Fibroblast of gingiva (primary cell): ENCODE results near the gene SALL4.
A peak's percentile ranks its signal among the peaks of the same experiment; 100 is the strongest.
"Not testable (repeated sequence)": the region's sequence is repeated elsewhere in the genome, so short reads cannot be mapped to it uniquely, and the experiment has no call there.

ENCODE experiments used
- DNase-seq: peaks from one replicate; pipeline ENCODE4 v3.0.0-alpha.2; 2011; ENCODE audit warnings: low read depth

SALL4 gene

DNA sequence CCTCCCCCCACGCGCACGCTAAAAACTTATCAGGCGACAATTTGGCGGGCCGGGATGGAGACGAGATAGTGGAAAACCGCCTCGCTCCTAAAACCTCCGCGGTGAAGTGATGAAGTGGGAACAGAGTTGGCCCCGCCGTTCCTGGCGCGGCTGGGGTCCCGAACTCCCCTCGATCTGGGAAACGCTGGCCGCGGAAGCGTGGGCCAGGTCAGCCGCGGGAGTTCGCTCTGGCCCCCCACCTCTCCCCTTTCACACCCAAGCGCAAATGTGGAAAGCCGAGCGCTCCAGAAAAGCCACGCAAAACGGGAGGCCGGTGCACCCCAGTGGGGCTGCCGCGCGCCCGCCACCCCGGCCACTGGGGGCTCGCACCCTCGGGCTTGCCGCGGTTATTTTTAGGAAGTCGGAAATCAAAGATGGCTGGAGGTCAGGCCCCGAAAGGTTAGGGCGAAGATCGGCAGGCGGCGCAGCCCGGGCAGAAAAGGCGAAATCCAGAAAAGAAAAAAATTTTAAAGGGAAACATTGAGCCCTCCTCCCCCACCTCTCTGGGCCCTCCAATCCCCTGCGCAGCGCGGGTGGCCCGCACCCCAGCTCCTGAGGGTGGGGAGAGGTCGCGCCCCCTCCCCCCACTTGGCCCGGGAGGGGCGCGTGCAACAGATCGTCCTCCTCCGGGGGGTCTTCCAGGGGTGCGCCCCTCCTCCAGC, 1.0 kb downstream of the SALL4 start:
- DNase-seq = no peak

DNA sequence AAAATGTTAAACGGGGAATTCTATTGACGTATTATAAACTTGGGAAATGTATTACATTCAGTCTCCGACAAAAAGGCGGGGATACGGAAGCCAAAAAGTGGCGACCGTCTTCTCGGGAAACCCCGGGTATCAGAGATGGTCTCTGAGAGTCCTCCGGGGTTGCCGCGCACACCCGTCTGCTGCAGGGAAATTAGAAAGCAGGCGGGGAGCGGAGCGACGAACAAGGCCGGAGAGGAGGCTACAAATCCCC, 1.5 kb downstream of the SALL4 start:
- no peak for DNase-seq

DNA sequence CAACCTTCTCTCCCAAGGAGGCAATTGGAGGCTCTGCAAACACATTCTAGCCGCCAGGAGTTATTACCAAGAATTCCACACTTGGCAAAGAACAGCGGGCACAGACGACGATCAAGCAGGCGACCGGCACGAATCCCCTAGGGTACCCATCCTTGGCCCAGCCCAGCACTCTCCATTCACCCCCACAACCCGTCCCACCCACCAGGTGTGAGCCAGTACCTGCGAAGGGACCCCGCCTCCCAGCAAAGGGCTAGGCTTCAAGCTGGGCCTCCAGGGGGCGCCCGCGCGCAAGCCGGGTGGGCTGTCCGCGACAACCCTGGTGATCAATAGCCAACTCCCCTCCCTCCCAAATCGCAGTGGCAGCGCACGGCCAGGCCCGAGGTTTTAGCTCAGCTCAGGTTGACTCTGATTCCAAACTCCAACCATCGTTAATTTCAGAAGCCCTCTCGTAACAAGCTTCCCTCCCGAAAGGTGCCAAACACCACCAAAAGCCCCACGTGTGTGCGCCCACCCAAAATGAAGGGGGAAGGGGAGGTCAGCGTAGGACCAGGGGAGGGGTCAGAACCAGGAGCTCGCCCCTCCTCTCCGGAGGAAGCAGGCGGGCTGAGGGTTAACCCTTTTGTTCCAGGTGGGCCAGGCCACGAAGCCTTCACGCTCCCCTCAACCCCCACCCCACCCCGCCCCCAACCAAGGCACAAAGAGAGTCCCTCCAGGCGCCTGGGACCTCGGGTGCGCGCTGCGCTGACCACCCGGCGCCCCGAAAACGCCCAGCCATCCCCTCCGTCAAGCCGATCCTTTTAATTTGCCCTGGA, 2.1 kb downstream of the SALL4 start:
- DNase-seq = no peak

- DNase-seq = no peak
These were observed 2.9 kb downstream of the SALL4 start for GRCh38 chr20:51799401-51799860.

DNA sequence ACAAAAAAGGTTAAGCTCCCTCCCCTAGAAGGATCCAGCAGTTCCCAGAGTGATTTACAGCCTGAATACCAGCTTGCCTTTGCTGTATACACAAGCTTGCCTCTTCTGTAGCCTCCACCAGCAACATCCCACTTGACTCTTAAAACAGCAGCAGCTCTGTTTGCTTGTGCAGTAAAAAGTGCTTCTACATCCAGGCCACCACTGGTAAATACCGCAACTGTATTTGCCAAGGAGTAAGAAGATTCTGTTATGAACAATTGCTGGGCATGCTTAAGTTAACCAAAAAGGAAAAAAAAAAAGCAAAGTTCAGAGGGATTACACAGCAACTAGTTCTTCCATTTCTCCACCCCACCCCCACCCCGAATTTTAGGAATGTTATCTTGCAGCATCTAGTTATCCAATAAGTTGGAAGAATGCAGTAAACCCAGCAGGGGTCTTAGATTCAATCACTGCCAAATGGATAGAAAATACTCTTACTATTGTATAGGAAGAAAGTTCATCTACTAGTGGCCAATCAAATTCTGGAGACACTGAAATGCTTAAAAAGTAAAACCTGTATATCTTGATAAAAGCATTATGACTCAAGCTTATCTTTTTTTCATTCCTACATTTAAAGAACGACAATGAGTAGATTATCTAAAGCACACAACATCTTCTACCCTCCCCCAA, 4.8 kb downstream of the SALL4 start:
- DNase-seq = no peak

DNA sequence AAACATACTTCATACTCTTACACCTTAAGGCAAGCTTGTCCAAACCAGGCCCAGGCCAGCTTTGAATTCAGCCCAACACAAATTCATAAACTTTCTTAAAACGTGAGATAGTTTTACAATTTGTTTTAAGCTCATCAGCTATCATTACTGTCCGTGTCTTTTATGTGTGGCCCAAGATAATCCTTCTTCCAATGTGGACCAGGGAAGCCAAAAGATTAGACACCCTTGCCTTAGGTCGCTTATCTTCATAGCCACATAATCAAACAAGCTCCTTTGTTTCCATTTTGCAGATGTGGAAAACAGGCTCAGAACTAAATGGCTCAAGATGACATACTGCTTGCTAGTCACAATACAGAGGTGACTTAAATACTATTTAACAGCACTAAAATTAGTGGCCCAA, 6.0 kb downstream of the SALL4 start:
- DNase-seq = no peak

DNA sequence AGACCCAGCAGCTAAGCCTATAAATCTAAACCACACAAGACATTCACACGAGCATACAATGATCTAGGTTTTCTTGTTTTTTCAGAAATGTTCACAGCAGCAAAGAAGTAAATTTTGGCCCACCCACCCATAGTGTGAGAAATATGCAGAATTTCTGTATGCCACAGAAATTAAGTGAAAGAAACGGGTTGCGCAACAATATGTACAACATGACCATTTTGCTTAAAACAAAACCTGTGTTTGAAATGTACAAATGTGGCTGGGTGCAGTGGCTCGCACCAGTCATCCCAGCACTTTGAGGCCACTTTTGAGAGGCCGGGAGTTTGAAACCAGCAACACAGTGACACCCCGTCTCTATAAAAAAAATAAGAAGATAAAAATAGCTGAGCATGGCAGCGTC, 9.4 kb downstream of the SALL4 start:
- DNase-seq = no peak

DNA sequence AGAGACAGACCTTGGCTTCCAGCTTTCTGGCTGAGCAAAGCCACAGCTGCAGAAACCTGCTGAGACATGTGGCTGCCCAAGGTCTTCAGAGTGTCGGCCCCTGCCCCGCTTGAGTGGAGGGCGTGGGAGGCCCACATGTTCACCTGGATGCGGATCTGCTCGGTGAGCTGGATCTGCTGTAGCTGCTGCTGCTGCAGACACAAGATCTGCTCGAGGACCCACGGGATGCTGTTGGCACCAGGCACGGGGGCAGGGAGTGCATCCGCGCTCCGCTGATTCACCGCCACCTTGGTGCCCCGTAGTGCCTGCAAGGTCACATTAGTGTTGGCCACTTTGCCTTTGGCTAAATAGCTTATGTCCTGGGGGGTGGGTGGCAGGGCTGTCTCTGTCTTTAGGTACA, 10.7 kb downstream of the SALL4 start:
- no peak for DNase-seq

- no peak for DNase-seq
These were observed 12.1 kb downstream of the SALL4 start for GRCh38 chr20:51790256-51790655.

GRCh38 chr20:51789434-51789833, 12.9 kb downstream of the SALL4 start:
- no peak for DNase-seq

DNA sequence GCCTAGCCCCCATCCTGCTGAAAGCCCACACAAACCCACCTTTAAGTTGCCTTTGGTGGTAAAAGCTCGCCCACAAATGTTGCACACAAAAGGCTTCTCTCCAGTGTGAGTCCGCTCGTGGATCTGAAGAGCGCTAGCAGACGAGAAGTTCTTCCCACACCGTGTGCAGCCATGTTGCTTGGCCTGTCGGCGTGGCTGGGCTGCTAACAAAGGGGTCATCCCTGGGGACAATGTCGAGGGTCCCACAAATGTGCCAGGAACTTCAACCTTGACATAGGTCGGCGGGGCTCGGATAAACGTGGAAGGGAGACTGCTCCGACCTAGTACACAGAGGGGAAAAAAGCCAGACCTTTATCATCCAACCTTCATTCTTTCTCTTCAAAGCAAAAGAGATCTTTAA, 13.5 kb downstream of the SALL4 start:
- no peak for DNase-seq

- no peak for DNase-seq
These were observed 18.0 kb downstream of the SALL4 start for GRCh38 chr20:51784299-51784698.

- DNase-seq = not testable (repeated sequence)
These were observed 24.0 kb downstream of the SALL4 start for GRCh38 chr20:51778229-51778759.

DNA sequence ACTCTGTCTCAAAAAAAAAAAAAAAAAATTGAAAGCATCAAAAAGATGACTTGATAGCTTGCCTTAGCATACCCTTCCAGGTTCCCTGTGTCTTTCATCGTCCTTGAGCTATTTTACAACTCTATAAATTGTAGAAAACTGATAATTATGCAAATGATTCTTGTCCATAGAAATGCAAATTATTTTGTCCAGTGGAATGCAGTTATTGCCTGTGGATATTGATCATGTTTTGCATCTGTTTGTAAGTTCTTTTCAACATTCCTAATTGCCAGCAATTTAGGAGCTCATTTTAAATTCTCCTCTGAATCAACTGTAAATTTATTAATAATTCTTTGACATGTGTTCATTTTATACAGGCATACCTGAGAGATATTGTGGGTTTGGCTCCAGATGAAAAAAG, 27.1 kb downstream of the SALL4 start:
- no peak for DNase-seq

DNA sequence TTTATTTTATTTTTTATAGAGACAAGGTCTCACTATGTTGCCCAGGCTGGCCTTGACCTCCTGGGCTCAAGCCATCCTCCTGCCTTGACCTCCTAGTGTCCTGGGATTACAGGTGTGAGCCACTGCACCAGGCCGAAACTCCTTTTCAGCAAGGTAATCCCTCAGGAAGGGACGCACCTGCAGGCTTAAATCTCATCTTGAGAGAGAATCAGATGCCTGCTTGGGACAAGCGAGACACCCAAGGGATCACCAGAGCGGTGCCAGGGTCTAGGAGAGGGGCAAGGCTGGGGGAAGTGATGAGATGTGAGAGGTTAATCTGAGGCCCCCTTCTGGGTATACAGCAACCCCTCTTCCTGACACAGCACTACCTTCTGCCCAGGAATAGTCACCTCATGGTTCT, 30.1 kb downstream of the SALL4 start:
- no peak for DNase-seq

DNA sequence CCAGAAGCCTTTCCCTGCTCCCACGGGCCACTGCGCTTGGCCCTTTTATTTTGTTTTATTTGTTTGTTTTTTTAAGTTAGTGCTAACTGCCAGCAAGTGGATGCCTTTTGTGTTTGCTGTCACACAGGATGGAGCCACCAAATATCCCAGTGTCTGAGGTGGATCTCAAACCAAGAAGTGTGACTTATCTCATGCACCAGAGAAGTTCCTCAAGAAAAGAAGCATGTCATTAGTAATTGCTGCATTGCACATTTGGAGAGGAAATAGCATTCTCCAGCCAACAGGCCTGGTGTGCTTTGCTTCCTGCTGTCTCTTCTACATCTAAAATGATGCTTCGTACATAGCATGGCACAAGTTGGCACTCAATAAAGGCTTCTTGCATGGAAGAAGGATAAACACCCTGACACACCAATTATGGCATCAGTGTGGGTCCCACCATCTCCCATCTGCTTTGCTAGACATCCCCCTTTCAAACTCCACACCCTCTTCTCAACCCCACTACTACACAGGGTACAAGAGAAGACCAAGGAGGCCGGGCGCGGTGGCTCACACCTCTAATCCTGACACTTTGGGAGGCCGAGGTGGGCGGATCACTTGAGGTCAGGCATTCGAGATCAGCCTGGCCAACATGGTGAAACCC, 32.2 kb downstream of the SALL4 start:
- peak; percentile 13 for DNase-seq

DNA sequence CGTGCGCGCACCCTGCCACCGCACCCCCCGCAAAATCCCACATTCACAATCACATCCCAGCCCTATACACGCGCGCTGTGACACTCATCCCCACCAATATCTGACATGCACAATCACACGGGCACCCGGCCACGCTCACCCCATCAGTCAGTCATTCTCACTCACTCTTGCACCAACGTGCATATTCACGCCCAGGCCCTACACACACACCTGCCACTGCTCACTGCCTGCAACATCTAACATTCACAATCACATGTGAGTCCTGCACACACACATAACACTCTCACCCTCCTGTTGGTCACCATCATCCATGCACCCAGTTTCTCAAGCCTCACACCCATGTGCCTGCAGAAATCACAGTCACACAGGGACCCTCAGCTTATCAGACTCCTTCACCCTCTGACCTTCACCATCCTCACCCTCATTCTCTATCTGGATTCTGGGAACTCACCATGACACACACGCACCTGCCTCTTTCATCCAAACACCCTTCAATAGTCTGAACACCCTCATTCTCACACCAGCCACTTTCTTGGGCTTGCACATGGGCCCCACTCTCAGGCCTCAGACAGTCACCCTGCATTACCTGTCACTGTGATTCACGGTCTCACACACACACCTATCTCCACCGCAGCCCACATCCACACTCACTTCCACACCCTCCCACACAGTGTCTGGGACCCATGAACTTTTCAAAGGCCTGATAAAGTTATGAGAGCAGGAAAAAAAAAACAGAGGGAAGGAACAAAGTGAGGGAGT, 33.4 kb downstream of the SALL4 start:
- DNase-seq = no peak

GRCh38 chr20:51767867-51768758, 34.2 kb downstream of the SALL4 start, which contains the start of gene ATP9A:
TSS of gene ATP9A (minus strand) at chr20:51768390. CDS start at chr20:51768369, 21 bp downstream.
- DNase-seq = peak; percentile 28

GRCh38 chr20:51766994-51767866, 35.1 kb downstream of the SALL4 start:
- no peak for DNase-seq

GRCh38 chr20:51765381-51765780, 36.9 kb downstream of the SALL4 start:
- DNase-seq = not testable (repeated sequence)
